Stomach smooth muscle (tissue), 2 donors: ENCODE measurements around the gene DDI2.

Experiments
- H3K27ac ChIP-seq: one replicate; pipeline ENCODE4 v1.7.0; 2013; ENCODE audit warnings: mild to moderate bottlenecking, low read length, inconsistent platforms
- H3K27me3 ChIP-seq, 2 donors: one replicate each; pipeline ENCODE4 v1.7.0; 2013; ENCODE audit warnings: low read length in 2 of 2; ENCODE audit not compliant: insufficient read depth in 2 of 2, control insufficient read depth in 1 of 2
- H3K36me3 ChIP-seq, 2 donors: one replicate each; pipeline ENCODE4 v1.7.0; 2013; ENCODE audit warnings: low read length in 2 of 2; ENCODE audit not compliant: control insufficient read depth in 2 of 2, insufficient read depth in 2 of 2
- H3K4me1 ChIP-seq: one replicate; pipeline ENCODE4 v1.7.0; 2013; ENCODE audit warnings: low read length; ENCODE audit not compliant: control insufficient read depth, insufficient read depth
- H3K4me3 ChIP-seq, 2 donors: one replicate each; pipeline ENCODE4 v1.7.0; 2013; ENCODE audit warnings: low read length in 2 of 2
- H3K9ac ChIP-seq, 2 donors: one replicate each; pipeline ENCODE4 v1.7.0; 2013; ENCODE audit warnings: low read length in 2 of 2, mild to moderate bottlenecking in 1 of 2
- H3K9me3 ChIP-seq, 2 donors: one replicate each; pipeline ENCODE4 v1.7.0; 2013; ENCODE audit warnings: low read length in 2 of 2; ENCODE audit not compliant: control insufficient read depth in 2 of 2
- donor health status: healthy.
- donor health status: Pancreatic carcinoma.

DDI2 gene

GRCh38 chr1:15668089-15668754 lies 51.0 kb downstream of the DDI2 start:
- Histone ChIP-seq H3K27me3 (no peaks in the 10 kb centered on the region), H3K9me3 (no peaks in the 10 kb centered on the region), H3K9ac (no peak overlapping the region), H3K4me1 (no peaks in the 10 kb centered on the region), H3K27ac (no peak overlapping the region), H3K4me3 (no peak overlapping the region), H3K36me3 (no peaks in the 10 kb centered on the region)

- no peak overlapping the region for H3K27ac ChIP-seq
- H3K4me1 ChIP-seq, result no peaks in the 10 kb centered on the region
- H3K4me3 ChIP-seq, result no peak overlapping the region
Observed at GRCh38 chr1:15669074-15669473, 51.8 kb downstream of the DDI2 start.

GRCh38 chr1:15669864-15670263 lies 52.6 kb downstream of the DDI2 start:
- no peak overlapping the region for H3K9ac ChIP-seq
- H3K36me3 ChIP-seq, result no peaks in the 10 kb centered on the region
- H3K27ac ChIP-seq, result no peak overlapping the region
- H3K4me3 ChIP-seq, result no peak overlapping the region
- no peaks in the 10 kb centered on the region for H3K9me3 ChIP-seq
- no peaks in the 10 kb centered on the region for H3K4me1 ChIP-seq
- H3K27me3 ChIP-seq, result no peaks in the 10 kb centered on the region

More at GRCh38 chr1:15669074-15669473, 51.8 kb downstream of the DDI2 start:
- Histone ChIP-seq H3K36me3 (no peaks in the 10 kb centered on the region), H3K9me3 (no peaks in the 10 kb centered on the region), H3K9ac (no peak overlapping the region), H3K27me3 (no peaks in the 10 kb centered on the region)

GRCh38 chr1:15671430-15671829 lies 54.2 kb downstream of the DDI2 start:
- Histone ChIP-seq H3K27me3 (no peaks in the 10 kb centered on the region), H3K27ac (no peak overlapping the region), H3K4me3 (no peak overlapping the region), H3K36me3 (no peaks in the 10 kb centered on the region), H3K9me3 (no peaks in the 10 kb centered on the region), H3K9ac (no peak overlapping the region), H3K4me1 (no peaks in the 10 kb centered on the region)

GRCh38 chr1:15674386-15675159 lies 57.3 kb downstream of the DDI2 start:
- Histone ChIP-seq H3K27me3 (no peaks in the 10 kb centered on the region), H3K9ac (no peak overlapping the region), H3K4me3 (no peak overlapping the region), H3K36me3 (no peaks in the 10 kb centered on the region), H3K4me1 (no peaks in the 10 kb centered on the region), H3K9me3 (no peaks in the 10 kb centered on the region), H3K27ac (no peak overlapping the region)

GRCh38 chr1:15676010-15676409 lies 58.8 kb downstream of the DDI2 start:
- H3K27me3 ChIP-seq, result no peaks in the 10 kb centered on the region
- no peak overlapping the region for H3K4me3 ChIP-seq
- no peak overlapping the region for H3K27ac ChIP-seq
- no peak overlapping the region for H3K9ac ChIP-seq
- H3K36me3 ChIP-seq, result no peaks in the 10 kb centered on the region
- H3K4me1 ChIP-seq, result no peaks in the 10 kb centered on the region
- no peaks in the 10 kb centered on the region for H3K9me3 ChIP-seq

- no peak overlapping the region for H3K27ac ChIP-seq
- no peaks in the 10 kb centered on the region for H3K9me3 ChIP-seq
- H3K4me3 ChIP-seq, result no peak overlapping the region
- no peaks in the 10 kb centered on the region for H3K36me3 ChIP-seq
- no peaks in the 10 kb centered on the region for H3K4me1 ChIP-seq
- H3K9ac ChIP-seq, result no peak overlapping the region
- H3K27me3 ChIP-seq, result no peaks in the 10 kb centered on the region
Observed at GRCh38 chr1:15676688-15677661, 59.7 kb downstream of the DDI2 start.

- Histone ChIP-seq H3K36me3 (no peaks in the 10 kb centered on the region), H3K9me3 (no peaks in the 10 kb centered on the region), H3K9ac (no peak overlapping the region), H3K4me3 (no peak overlapping the region), H3K27me3 (no peaks in the 10 kb centered on the region), H3K27ac (no peak overlapping the region), H3K4me1 (peaks cover 4% of the 10 kb centered on the region)
Observed at GRCh38 chr1:15678578-15678977, 61.3 kb downstream of the DDI2 start.

- H3K9ac ChIP-seq, result no peak overlapping the region
- no peaks in the 10 kb centered on the region for H3K9me3 ChIP-seq
- H3K4me1 ChIP-seq, result peaks cover 10% of the 10 kb centered on the region
- no peaks in the 10 kb centered on the region for H3K27me3 ChIP-seq
- H3K4me3 ChIP-seq, result no peak overlapping the region
- no peaks in the 10 kb centered on the region for H3K36me3 ChIP-seq
- H3K27ac ChIP-seq, result no peak overlapping the region
Observed at GRCh38 chr1:15680131-15680530, 62.9 kb downstream of the DDI2 start.

GRCh38 chr1:15680561-15681348 lies 63.5 kb downstream of the DDI2 start:
- H3K4me1 ChIP-seq, result peaks cover 15% of the 10 kb centered on the region
- no peak overlapping the region for H3K9ac ChIP-seq
- H3K27ac ChIP-seq, result no peak overlapping the region
- no peak overlapping the region for H3K4me3 ChIP-seq
- H3K27me3 ChIP-seq, result no peaks in the 10 kb centered on the region
- no peaks in the 10 kb centered on the region for H3K9me3 ChIP-seq
- no peaks in the 10 kb centered on the region for H3K36me3 ChIP-seq
